Activated CD4-positive, CD25-positive, alpha-beta regulatory T cell (primary cell): ENCODE measurements around the gene STX1B.
A peak's percentile ranks its signal among the peaks of the same experiment; 100 is the strongest.

Source experiments
- DNase-seq, 4 experiments: peaks; one replicate each; lab custom pipeline; 2025; lab: John Stamatoyannopoulos, UW

Gene STX1B

GRCh38 chr16:30979170-30980022 lies 31.0 kb downstream of the STX1B start:
- no peak for DNase-seq

- no peak for DNase-seq
Observed at GRCh38 chr16:30977502-30977901, 32.9 kb downstream of the STX1B start.

DNA sequence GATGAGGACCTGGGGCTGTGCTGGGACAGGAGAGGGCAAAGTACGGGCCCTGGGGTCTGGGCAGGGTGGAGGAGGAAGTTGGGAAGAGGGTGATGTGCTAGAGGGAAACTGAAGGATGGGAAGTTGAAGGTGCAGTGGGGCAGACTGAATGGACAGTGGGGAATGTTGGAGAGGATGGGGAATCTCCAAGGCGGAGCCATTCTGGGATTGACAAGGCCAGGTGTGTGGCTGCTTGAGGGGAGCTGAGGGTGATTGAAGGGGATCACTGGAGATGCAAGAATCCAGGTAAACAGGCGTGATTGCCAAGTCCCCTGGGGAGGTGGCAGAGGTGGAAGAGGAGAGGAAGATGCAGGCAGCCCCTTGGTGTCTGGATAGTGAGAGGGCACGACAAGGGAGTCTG lies 34.0 kb downstream of the STX1B start:
- no peak for DNase-seq

DNA sequence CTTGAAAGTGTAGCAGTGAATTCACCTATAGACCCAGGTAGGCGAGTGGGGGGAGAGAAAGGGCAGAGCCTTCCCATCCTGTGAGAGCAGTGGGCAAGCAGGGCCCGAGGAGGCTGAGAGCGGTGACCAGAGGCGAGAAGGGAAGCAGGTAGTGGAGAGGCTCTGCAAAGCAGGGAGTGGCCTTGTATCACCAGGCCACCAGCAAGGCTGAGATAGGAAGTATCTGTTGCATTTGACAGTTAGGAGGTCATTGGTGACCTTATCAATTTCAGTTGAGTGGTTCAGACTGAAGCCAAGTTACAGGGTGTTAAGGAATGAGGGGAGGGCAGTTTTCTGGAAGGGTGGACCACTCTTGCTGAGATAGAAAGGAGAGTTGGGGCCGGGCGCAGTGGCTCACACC lies 36.1 kb downstream of the STX1B start:
- no peak for DNase-seq

DNA sequence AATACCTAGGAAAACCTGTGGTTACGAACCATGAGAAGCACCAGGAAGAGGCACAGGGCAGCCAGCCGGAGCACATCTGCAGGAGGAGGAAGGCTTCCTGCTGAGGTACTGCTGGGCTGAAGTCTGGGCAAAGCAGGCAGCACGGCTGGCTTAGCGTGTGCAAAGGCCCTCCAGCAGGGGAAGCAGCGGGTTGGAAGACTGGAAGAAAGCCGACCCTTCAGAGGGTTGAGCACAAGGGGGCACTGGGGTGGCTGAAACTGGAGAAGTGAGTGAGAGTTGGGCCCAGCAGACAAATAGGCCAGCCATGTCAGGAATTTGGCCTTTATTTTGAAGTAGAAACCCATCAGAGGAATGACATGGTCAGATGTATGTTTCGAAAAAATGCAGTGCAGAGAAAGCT lies 37.6 kb downstream of the STX1B start:
- no peak for DNase-seq

DNA sequence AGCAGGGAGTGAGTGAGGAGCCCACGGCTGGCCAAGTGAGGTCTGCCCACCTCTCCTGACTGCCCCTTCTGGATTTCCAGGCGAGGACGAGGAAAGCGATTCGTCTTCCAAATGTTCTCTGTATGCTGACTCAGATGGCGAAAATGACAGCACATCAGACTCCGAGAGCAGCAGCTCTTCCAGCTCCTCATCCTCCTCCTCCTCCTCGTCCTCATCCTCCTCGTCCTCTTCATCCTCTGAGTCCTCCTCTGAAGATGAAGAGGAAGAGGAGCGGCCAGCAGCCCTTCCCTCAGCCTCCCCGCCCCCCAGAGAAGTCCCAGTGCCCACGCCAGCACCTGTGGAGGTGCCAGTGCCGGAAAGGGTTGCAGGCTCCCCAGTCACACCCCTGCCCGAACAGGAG lies 39.1 kb downstream of the STX1B start:
- no peak for DNase-seq

- DNase-seq = no peak
Observed at GRCh38 chr16:30969246-30969842, 41.1 kb downstream of the STX1B start.

GRCh38 chr16:30967795-30968194 lies 42.6 kb downstream of the STX1B start:
- no peak for DNase-seq

DNA sequence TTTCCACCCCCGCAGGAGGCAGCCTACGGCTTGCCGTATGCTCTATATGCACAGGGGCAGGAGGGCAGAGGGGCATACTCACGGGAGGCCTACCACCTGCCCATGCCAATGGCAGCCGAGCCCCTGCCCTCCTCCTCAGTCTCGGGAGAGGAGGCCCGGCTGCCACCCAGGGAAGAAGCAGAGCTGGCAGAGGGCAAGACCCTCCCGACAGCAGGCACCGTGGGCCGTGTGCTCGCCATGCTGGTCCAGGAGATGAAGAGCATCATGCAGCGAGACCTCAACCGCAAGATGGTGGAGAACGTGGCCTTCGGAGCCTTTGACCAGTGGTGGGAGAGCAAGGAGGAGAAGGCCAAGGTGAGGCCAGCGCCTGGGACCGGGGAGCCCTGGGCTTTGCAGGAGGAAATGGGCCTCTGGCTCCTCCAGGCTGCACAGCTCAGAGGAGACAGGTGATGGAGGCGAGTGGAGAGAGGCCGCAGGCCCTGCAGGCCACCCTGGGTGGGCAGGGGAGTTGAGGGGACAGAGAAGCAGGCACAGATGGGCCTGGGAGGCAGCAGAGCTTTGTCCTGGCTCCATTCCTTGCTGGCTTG lies 44.3 kb downstream of the STX1B start:
- no peak for DNase-seq

DNA sequence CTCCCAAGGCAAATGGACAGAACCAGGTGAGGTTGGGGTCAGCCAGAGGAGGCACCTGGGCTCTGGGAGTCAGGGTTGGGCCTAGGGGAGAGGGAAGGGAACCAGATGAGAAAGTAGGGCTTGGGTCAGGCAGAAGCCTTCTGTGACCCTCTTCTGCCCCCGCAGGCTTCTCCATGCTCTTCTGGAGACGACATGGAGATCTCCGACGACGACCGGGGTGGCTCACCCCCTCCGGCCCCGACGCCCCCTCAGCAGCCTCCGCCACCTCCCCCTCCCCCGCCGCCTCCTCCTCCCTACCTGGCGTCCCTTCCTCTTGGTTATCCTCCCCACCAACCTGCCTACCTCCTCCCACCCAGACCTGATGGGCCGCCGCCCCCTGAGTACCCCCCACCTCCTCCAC lies 45.0 kb downstream of the STX1B start:
- DNase-seq = no peak

DNA sequence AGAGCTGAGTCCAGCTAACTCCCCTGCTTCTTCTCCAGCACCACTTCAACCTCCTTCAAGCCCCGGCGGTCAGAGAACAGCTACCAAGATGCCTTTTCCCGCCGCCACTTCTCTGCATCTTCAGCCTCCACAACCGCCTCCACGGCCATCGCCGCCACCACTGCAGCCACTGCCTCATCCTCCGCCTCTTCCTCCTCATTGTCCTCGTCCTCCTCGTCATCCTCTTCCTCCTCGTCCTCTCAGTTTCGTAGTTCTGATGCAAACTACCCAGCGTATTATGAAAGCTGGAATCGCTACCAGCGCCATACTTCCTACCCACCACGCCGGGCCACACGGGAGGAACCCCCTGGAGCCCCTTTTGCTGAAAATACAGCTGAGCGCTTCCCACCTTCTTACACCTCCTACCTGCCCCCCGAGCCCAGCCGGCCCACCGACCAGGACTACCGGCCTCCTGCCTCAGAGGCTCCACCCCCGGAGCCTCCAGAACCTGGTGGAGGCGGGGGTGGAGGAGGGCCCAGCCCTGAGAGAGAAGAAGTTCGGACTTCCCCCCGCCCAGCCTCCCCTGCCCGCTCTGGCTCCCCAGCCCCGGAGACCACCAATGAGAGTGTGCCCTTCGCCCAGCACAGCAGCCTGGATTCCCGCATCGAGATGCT lies 45.7 kb downstream of the STX1B start:
- no peak for DNase-seq

DNA sequence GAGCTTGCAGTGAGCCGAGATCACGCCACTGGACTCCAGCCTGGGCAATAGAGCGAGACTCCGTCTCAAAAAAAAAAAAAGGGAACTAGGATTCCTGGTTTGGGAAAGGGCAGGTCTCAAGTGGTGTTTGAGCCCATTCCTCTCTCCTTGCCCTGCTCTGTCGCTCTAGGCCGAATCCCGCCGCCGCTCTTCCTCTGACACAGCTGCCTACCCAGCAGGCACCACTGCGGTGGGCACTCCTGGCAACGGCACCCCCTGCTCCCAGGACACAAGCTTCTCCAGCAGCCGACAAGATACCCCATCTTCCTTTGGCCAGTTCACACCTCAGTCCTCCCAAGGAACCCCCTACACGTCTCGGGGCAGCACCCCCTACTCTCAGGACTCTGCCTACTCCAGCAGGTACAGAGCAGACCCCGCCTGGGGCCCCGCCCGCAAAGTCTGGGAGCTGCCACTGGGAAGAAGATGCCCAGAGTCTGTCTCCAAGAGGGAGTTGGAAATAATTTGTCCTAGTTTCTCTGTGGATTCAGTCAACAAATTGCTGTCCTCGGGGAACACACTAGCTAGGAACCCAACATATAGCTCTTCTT lies 46.4 kb downstream of the STX1B start:
- no peak for DNase-seq

- no peak for DNase-seq
Observed at GRCh38 chr16:30961384-30961783, 49.1 kb downstream of the STX1B start.

DNA sequence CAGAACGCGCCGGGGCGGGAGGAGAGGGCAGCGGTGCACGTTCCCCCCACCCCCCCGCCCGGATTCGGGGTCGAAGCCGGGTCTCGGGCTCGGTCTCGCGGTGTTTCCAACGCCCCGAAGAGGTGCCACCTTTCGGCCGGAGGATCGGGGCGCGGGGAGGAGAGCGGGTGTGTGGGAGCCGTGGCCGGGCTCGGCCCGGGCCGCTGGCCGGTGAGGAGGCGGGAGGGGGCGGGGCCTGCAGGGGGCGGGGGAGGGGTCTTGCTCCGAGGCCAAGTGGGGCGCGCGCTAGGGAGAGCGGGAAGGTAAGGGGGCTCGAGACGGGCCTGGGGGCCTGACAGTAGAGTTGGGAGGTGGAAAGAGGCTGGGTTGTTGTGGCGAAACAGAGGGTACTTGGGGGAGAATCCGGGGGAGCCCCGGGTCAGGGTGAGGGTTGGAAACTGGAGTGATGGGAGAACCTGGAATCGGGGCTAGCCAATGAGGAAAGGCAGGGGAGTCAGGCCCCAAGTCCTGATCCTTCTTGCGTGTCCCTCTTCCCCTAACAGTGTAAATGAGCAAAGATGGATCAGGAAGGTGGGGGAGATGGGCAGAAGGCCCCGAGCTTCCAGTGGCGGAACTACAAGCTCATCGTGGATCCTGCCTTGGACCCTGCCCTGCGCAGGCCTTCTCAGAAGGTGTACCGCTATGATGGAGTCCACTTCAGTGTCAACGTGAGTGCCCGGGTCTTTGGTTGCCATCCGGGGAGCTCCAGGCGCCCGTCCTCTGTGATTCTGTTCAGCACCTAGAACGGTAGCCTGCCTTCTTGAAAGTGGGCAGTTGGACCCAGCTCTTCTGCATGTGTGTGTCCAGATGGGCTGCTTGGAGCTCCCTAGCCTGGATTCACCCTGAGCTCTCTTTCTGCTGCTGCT lies 52.0 kb downstream of the STX1B start:
- DNase-seq = no peak

- peak; percentile 89 to 97 (median 96) for DNase-seq
Observed at GRCh38 chr16:30957456-30958174, 52.8 kb downstream of the STX1B start, which contains the start of gene SETD1A. SETD1A (plus strand) TSS chr16:30957754; CDS start chr16:30958732, 978 bp downstream.

GRCh38 chr16:30956601-30957455 lies 53.6 kb downstream of the STX1B start:
- peak; percentile 61 to 86 (median 77) for DNase-seq

DNA sequence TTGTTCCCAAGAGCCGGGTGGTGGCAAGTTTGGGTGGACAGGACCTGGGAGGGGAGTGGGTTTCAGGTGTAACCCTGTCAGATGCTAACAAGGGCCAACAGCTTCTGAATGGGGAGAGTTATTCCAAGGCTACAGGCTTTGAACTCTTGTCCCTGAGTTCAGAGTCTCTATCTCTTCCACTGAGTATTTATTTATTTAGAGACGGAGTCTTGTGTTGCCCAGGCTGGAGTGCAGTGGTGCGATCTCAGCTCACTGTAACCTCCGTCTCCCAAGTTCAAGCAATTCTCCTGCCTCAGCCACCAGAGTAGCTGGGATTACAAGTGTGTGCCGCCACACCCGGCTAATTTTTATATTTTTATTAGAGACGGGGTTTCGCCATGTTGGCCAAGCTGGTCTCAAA lies 55.4 kb downstream of the STX1B start:
- no peak for DNase-seq

DNA sequence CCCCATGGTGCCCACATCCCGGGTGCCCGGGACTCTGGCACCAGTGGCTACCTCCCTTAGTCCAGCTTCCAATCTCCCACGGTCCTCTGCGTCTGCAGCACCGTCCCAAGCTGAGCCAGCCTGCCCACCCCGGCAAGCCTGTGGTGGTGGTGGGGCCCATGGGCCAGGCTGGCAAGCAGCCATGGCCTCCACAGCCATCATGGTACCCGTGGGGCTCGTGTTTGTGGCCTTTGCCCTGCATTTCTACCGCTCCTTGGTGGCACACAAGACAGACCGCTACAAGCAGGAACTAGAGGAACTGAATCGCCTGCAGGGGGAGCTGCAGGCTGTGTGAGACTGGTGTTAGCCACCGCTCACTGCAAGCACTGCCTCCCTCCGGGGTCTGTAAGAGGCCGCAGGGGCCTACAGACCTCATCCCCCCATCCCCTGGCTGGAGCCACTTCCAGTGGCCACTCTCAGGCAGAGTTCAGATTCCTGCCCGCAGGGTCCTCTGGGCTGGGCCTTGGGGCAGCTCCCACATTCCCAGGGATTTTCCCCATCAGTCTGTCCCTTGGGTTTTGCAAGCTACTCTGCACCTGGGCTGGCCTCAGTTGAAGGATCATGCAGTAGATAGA lies 56.8 kb downstream of the STX1B start:
- peak; percentile 16 to 40 (median 18) for DNase-seq

GRCh38 chr16:30953111-30953510 lies 57.3 kb downstream of the STX1B start:
- DNase-seq = no peak
